GM20431 (cell line): ENCODE data around the gene ZSCAN12.

ENCODE experiments used
- in situ Hi-C: fragments of 300-500 bp; cut with MseI, MboI; formaldehyde crosslinking; loops from one replicate; pipeline ENCODE4 v1.15.0; 2020; ENCODE audit warnings: low sequenced_read_pairs; ENCODE audit not compliant: unreplicated experiment

Gene ZSCAN12

GRCh38 chr6:28355743-28356665, 43.5 kb downstream of the ZSCAN12 start:
- in situ Hi-C loops: loop anchor here (25.0 kb wide), 1 partner anchor 219 kb away; the partner anchor contains the start of gene ZKSCAN8

GRCh38 chr6:28354688-28355554, 44.6 kb downstream of the ZSCAN12 start:
- in situ Hi-C loops: loop anchor here (25.0 kb wide), 1 partner anchor 218 kb away; the partner anchor contains the start of gene ZKSCAN8

GRCh38 chr6:28353981-28354676, 45.4 kb downstream of the ZSCAN12 start:
- in situ Hi-C loops: loop anchor here (25.0 kb wide), 1 partner anchor 217 kb away; the partner anchor contains the start of gene ZKSCAN8

DNA sequence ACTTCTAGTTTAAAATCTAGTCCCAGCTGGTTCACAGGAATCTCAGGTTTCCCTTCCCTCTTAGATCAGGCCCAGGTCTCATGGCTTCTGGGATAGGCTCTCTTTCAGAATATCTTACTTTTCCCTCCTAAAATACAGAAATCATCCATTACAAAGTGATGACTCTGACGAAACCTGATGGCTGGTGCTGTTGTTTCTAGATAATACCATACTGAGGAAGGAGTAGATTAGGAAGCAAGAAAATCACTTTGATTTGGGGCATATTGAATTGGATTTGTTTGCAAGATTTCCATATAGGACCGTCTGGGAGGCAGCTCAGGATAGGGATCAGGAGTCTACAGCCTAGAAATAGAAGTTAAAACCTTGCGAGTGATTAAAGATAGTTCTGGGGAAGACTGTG, 46.2 kb downstream of the ZSCAN12 start:
- in situ Hi-C loops: loop anchor here (25.0 kb wide), 1 partner anchor 216 kb away; the partner anchor contains the start of gene ZKSCAN8

DNA sequence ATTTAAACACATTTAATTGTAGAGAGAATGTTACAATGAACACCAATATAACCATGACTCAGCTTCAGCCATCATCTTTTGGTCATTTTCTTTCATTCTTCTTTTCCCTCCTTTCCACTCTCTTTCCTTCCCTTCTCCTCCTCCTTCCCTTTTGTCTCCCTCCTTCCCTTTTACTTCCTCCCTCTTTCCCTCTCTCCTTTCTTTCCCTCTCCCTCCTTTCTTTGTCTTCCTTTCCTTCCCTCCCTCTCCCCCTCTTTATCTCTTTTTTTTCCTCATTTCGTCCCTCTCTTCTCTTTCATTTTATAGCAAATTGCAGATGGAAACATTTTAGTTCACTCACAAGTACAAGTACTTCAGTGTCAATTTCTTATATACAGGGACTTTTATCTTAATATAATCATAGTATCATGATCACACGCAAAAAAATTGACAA, 48.0 kb downstream of the ZSCAN12 start:
- in situ Hi-C loops: loop anchor here (25.0 kb wide), 1 partner anchor 214 kb away; the partner anchor contains the start of gene ZKSCAN8

DNA sequence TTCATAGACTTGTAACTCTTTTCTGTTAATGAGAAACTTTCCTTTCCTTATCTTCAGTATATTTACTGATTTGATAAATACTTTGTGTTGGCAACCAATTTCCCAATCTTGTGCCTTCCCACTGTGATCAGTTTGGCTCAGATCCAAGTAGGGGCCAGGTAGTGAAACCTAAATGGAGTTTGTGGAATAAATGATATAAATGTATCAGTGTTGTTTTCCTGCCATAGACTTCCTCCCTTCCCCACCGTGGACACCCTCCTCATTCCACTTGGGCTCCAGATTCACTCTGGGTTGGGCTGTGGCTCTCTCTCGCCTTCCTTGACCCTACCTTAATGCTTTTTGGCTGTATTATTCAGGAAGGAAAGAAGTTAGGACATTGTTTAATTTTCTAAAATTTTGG, 48.5 kb downstream of the ZSCAN12 start:
- in situ Hi-C loops: loop anchor here (25.0 kb wide), 1 partner anchor 214 kb away; the partner anchor contains the start of gene ZKSCAN8

DNA sequence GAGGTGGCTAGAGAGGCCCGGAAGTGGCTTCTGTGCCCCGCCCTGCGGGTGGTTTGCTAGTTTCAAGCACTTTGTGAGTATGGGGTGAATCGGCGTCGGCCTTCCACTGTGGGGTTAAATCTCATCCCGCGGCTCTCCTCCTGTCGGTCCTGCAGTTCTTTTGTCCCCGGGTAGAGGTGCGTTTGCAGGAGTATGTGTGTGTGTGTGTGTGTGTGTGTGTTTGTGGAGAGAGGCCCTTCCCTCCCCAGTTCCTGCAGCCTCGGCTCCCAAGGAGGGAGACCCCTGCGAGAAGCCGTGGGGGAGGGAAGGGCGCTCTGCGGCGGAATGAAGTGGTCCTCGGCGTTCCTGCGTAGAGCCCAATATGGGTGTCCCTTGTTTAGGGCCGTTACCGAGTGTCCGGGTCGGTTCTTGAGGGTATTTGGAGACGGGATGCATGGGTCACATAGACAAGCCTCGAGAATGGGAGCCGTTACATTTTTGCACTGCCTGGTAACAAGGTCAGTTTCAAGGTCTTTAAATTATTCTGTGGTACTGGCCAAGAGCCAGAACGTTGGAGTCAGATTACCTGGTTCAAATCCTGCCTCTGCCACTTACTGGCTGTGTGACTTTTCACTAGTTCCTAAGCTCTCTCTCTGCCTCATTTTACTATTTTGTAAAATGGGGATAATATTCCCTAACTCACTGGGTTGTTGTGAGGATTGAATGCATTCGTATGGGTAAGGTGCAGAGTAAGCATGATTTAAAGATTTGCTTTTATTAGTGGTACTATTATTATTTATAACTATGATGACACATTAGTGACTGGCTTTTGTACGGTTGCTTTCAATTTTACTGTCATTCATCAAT, 49.4 kb downstream of the ZSCAN12 start, which contains the start of gene ZKSCAN3:
Gene ZKSCAN3 (plus strand): TSS at position 56 of the 846 bp plus-strand sequence. CDS start 9,640 bp downstream, outside the sequence.
- in situ Hi-C loops: loop anchor here (25.0 kb wide), 1 partner anchor 213 kb away; the partner anchor contains the start of gene ZKSCAN8

DNA sequence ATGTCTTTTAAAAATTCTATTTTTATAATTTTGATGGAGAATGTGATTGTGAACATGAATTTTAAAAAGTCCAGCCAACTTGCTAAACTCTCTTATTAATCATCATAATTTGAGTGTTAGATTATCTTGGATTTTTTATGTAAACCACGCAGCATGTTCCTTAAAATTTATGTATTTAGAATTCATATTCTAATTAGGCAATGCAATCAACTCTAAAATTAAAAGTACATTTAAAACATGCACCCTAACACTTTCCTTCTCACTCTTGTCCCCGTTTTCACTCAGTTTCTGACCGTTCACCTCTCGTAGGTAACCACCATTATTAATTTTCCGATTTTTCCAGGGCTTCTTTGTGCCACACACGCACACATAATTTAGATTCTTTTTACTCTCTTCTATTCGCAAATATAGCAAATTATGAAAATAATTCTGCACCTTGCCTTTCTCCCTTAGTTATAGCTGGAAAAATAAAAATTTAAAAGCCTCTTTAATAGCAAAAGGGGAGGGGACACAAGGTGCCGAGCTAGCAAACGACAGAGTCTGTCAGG, 50.1 kb downstream of the ZSCAN12 start:
- in situ Hi-C loops: no loop called here

DNA sequence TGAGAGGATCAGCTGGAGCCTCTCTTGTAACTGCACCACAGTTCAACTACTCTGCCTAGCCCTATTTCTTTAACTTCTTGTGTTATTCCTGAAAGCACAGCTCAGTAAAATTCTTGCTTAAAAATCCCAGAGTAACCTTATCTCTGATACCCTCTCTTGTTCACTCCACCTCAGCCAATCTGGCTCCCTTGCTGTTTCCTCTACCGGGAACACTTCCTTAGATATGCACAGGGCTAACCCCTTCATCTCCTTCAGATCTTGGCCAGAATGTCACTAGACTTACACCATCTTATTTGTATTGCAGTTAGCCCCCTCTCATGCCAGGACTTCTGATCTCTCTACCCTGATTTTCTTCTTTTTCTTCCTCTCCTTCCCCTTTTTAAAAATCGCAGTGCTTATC, 52.4 kb downstream of the ZSCAN12 start:
- in situ Hi-C loops: no loop called here

DNA sequence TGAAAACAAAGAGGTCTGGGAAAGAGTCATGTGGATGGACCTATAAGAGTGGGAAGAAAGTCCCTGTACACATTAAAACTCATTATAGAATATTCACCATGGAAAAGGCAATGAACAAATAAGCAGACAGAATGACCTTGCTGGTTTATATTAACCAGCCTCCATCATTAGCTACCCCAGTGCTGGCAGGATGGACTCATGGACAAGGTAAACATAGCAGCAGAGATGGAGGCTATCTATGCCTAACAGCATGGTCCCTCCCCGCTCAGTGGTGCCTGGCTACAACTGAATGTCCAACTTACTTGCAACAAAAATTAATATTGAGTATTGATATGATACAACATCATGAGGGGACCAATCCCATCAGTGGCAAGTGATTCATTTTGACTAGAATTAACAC, 54.3 kb downstream of the ZSCAN12 start:
- in situ Hi-C loops: no loop called here

GRCh38 chr6:28343898-28344677, 55.5 kb downstream of the ZSCAN12 start:
- in situ Hi-C loops: no loop called here

DNA sequence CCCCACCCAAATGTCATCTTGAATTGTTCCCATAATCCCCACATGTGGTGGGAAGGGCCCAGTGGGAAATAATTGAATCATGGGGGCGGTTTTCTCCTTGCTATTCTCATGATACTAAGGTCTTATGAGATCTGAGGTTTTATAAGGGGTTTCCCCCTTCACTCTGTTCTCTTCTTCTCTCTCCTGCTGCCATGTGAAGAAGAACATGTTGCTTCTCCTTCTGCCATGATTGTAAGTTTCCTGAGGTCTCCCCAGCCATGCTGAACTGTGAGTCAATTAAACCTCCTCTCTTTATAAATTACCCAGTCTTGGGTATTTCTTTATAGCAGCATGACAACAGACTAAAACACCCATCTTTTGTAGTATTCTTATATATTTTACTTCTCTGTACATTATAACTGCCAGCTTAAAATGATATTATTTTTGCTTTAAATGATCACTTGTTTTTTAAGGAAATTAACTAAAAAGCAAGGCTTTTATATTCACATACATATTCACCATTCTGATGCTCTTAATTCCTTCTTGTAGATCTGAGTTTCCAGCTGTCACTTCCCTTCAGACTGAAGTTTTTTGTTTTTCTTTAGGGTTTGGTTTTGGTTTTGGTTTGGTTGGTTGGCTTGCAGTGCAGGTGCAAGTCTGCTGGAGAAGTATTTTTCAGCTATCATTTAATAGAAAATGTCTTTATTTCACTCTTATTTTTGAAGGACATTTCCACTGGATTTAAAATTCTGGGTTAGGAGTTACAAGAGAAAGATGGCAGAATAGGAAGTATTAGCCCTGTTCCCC, 59.0 kb downstream of the ZSCAN12 start:
- in situ Hi-C loops: no loop called here

DNA sequence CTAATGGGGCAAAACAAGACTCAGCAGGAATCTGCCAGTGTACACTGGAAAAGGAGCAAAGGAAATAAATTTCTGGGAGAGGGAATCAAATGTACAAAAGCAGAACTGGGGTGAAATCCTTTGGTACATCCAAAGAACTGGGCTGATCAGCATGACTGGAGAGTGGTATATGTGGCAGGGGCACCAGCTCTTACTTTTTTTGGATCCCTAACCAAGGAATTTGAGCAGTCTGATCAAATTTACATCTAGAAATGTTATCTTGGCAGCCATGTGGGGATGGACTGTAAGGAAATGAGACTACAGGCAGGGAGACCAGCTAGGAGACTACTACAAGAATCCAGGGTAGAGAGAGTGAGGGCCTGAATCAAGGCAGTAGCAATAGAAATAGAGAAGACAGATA, 62.4 kb downstream of the ZSCAN12 start:
- in situ Hi-C loops: no loop called here

- in situ Hi-C loops: no loop called here
Observed at GRCh38 chr6:28336284-28337120, 63.0 kb downstream of the ZSCAN12 start.

DNA sequence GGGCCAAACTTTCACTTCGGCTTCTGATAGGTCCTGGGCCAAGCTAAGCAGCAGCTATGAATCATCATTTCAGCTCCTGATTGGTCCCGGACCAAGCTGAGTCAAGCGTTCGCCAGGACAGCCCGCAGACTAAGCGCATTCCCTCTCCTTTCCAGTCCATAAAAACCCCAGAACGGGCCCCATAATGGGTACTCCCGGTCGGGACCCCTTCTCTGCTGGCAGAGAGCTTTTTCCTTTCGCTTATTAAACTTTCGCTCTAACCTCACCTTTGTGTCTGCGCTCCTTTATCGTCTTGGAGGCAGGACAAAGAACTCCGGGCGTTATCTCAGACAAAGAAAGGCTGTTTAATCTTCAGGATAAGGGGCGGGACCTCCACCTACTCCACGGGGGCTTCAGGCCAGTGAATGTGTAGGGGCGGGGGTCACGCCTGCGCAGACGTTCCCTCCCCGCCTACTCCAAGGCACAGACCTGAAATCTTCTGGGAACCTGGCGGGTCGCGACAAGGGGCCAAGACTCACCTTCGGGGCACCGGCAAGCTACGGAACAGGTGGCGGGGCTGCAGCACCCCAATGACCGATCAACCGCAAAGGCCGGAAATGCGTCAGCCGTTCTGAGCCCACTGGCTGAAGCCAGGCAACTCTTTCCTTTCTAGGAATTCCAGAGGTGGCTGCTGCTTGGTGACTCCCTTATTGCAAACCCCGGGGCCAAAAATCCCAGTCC, 63.8 kb downstream of the ZSCAN12 start, which contains the start of gene ZSCAN31:
Gene ZSCAN31 (minus strand): TSS at position 585 of the 720 bp plus-strand sequence. CDS start 6,465 bp downstream, outside the sequence.
- in situ Hi-C loops: no loop called here
